ENCODE results near the gene KLHL6. TPM values are rescaled to one million over a fixed set of nuclear protein-coding genes. Genes with fewer than 3 reads are reported as not detected.

KLHL6 gene, protein sequence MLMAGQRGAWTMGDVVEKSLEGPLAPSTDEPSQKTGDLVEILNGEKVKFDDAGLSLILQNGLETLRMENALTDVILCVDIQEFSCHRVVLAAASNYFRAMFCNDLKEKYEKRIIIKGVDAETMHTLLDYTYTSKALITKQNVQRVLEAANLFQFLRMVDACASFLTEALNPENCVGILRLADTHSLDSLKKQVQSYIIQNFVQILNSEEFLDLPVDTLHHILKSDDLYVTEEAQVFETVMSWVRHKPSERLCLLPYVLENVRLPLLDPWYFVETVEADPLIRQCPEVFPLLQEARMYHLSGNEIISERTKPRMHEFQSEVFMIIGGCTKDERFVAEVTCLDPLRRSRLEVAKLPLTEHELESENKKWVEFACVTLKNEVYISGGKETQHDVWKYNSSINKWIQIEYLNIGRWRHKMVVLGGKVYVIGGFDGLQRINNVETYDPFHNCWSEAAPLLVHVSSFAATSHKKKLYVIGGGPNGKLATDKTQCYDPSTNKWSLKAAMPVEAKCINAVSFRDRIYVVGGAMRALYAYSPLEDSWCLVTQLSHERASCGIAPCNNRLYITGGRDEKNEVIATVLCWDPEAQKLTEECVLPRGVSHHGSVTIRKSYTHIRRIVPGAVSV
- polyA plus RNA-seq (2012; ENCODE audit: insufficient read depth, insufficient read length, low read depth), result 0.57 TPM

DNA sequence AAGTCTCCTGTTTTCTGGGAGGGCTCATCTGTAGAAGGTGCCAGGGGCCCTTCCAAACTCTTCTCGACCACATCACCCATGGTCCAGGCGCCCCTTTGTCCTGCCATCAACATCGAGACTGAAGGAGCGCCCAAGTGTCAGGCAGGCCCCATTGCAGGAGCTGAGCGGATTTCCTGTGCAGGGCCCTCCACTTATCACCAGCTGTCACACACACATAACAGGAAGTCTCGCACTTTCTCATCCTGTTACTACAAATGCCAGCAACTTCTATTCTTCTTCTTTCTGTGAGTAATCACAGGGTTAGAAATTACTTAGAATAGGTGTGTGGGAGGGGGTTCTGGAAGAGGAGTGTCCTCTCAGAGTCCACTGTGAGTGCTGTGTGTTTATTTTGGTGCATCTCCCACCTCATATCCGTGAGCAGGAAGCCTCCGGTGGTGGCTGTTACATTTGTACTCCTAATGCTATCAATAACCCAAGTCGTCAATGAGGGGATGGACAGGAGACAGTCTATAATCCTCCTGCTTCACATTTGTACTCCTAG is at the start of gene KLHL6:
Gene KLHL6 (minus strand): TSS at position 166 of the 541 bp plus-strand sequence. CDS start 53 bp downstream, at position 113.
- H3K4me1 ChIP-seq, result peaks cover 13% of the 10 kb centered on the region
- no peak within 1 kb of the TSS for H3K4me3 ChIP-seq (ENCODE audit: low read depth, low read length)
- no peaks in the 10 kb centered on the region for H3K36me3 ChIP-seq
- TF ChIP-seq CTCF (IDR thresholded peaks at IDR 0.05; ENCODE audit: low read depth, low read length), result no peak
- DNase-seq, result no peak
- H3K27me3 ChIP-seq, result no peaks in the 10 kb centered on the region
- H3K9me3 ChIP-seq, result no peaks in the 10 kb centered on the region

DNA sequence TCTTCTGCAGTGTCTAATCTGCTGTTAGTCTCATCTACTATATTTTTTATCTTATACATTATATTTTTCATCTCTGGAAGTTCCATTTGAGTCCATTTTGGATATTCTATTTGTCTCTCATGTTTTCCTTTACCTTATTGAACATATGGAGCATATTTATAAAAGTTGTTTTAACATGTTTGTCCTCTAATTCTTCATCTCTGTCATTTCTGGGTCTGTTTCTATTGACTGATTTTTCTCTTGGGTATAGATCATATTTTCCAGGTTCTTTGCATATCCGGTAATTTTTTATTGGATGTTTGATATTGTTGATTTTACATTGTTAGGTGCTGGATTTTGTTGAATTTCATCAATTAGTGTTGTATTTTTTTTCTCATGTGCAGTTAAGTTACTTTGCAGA is 42.5 kb upstream of the KLHL6 start:
- no peaks in the 10 kb centered on the region for H3K9me3 ChIP-seq
- H3K27me3 ChIP-seq, result no peaks in the 10 kb centered on the region
- no peaks in the 10 kb centered on the region for H3K4me1 ChIP-seq
- H3K4me3 ChIP-seq (ENCODE audit: low read depth, low read length), result no peak overlapping the region
- no peaks in the 10 kb centered on the region for H3K36me3 ChIP-seq
- no peak for DNase-seq
- no peak for TF ChIP-seq CTCF (IDR thresholded peaks at IDR 0.05; ENCODE audit: low read depth, low read length)

- no peaks in the 10 kb centered on the region for H3K27me3 ChIP-seq
- no peaks in the 10 kb centered on the region for H3K36me3 ChIP-seq
- no peak overlapping the region for H3K4me3 ChIP-seq (ENCODE audit: low read depth, low read length)
- no peaks in the 10 kb centered on the region for H3K9me3 ChIP-seq
- no peak for DNase-seq
- TF ChIP-seq CTCF (IDR thresholded peaks at IDR 0.05; ENCODE audit: low read depth, low read length), result no peak
- no peaks in the 10 kb centered on the region for H3K4me1 ChIP-seq
These were observed 39.1 kb upstream of the KLHL6 start for GRCh38 chr3:183594636-183595035.

GRCh38 chr3:183592821-183593220 is 37.3 kb upstream of the KLHL6 start:
- Histone ChIP-seq H3K36me3 (no peaks in the 10 kb centered on the region), H3K27me3 (no peaks in the 10 kb centered on the region), H3K4me1 (no peaks in the 10 kb centered on the region), H3K9me3 (no peaks in the 10 kb centered on the region), H3K4me3 (ENCODE audit: low read depth, low read length) (no peak overlapping the region)
- no peak for TF ChIP-seq CTCF (IDR thresholded peaks at IDR 0.05; ENCODE audit: low read depth, low read length)
- DNase-seq, result no peak

GRCh38 chr3:183591881-183592521 is 36.5 kb upstream of the KLHL6 start:
- H3K4me1 ChIP-seq, result no peaks in the 10 kb centered on the region
- H3K36me3 ChIP-seq, result no peaks in the 10 kb centered on the region
- no peaks in the 10 kb centered on the region for H3K27me3 ChIP-seq
- DNase-seq, result no peak
- H3K4me3 ChIP-seq (ENCODE audit: low read depth, low read length), result no peak overlapping the region
- H3K9me3 ChIP-seq, result no peaks in the 10 kb centered on the region
- peak; percentile 37 for TF ChIP-seq CTCF (IDR thresholded peaks at IDR 0.05; ENCODE audit: low read depth, low read length)
